LNCaP clone FGC (cell line): ENCODE data around the gene MRPS9.
A peak's percentile ranks its signal among the peaks of the same experiment; 100 is the strongest.

ENCODE experiments used
- DNase-seq: peaks from one replicate; pipeline ENCODE4 v3.0.0-alpha.2; 2011; ENCODE audit warnings: low read depth
- H3K4me3 ChIP-seq: 2 replicates; pipeline ENCODE4 v1.5.1; 2011; ENCODE audit warnings: mild to moderate bottlenecking, low read depth, low read length, control low read depth
- CTCF ChIP-seq: IDR thresholded peaks from 2 replicates; pipeline ENCODE4 v1.5.1; 2012; ENCODE audit warnings: mild to moderate bottlenecking; ENCODE audit not compliant: control insufficient read depth, insufficient read depth; ENCODE audit errors: extremely low read depth

The MRPS9 gene

GRCh38 chr2:105104208-105104731, 66.4 kb downstream of the MRPS9 start:
- TF ChIP-seq CTCF = no peak
- no peak overlapping the region for H3K4me3 ChIP-seq
- no peak for DNase-seq

DNA sequence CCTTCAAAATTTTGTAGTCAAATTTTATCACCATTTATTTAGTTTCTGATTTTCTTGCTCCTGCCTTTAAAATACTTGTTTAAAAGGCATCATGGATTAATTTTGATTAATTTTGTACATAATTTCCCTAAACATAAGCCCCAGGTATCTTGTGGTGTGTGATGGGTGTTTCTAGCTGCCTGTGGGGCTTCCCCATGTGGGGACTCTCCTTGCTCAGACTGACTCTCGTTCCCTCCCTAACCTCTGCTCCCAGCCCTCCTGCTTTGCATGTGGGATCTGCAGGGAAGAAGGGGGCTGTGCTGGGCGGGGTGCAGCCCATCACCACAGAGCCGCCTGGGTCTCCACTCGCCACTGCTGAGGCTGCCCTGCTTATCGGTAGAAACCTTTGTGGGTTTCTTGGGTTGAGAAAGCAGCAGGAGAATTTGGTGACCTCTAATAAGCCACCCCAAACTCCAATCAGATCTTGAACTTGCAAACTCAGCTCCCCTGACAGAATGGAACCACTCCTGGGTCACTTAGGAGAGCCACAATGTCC, 72.5 kb downstream of the MRPS9 start:
- TF ChIP-seq CTCF = no peak
- no peak for DNase-seq
- no peak overlapping the region for H3K4me3 ChIP-seq

GRCh38 chr2:105111365-105112150, 73.7 kb downstream of the MRPS9 start:
- no peak for DNase-seq
- no peak for TF ChIP-seq CTCF
- H3K4me3 ChIP-seq = no peak overlapping the region

DNA sequence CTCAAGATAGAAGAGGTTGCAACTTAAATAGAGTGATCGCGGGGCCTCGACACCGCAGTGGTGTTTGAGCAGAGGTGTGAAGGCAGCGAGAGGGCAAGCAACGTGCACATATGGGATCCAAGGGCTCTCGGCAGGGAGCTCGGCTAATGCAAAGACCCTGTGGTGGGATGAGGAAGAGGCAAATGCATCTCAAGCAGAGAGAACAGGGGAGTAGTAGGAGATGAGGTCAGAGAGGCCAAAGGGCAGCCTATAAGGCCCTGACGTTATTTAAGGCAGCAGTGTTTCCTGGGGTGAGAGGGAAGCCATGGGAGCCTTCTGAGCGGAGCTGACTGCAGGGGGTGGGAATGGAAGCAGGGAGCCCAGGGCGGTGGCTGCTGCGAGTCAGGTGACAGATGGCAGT, 74.5 kb downstream of the MRPS9 start:
- DNase-seq = no peak
- H3K4me3 ChIP-seq = no peak overlapping the region
- no peak for TF ChIP-seq CTCF

DNA sequence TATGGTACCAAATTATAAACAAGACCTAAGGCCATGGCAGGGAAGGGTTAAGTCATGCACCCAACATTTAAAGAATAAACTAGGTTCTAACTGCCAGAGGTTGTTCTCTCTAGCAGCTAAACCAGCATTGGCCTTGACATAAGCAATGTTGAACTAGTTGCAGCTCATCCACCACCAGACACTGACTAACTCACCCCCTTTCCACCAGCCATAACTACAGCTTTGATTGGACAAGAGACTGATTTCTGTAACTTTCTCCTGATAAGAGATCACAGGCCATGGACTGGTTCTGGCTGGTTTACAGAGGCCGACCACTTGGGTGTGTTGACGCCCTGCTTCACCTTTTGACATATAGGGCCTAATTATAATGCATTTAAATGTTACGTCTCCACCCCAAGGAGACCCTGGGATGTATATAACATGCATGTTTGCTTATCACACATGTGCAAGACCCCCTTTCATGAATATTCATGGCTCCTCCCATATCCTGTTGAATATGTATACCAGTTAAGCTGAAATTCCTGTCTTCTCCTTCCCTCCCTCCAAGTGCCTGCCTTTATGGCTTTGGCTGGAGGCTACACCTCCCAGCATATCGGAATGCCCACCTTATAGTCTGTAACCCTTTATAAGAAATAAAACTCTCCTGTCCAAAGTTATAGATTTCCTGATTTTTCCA, 75.9 kb downstream of the MRPS9 start:
- H3K4me3 ChIP-seq = no peak overlapping the region
- no peak for TF ChIP-seq CTCF
- DNase-seq = no peak

GRCh38 chr2:105114551-105114950, 76.7 kb downstream of the MRPS9 start:
- peak; percentile 63 for TF ChIP-seq CTCF
- DNase-seq = no peak
- no peak overlapping the region for H3K4me3 ChIP-seq

DNA sequence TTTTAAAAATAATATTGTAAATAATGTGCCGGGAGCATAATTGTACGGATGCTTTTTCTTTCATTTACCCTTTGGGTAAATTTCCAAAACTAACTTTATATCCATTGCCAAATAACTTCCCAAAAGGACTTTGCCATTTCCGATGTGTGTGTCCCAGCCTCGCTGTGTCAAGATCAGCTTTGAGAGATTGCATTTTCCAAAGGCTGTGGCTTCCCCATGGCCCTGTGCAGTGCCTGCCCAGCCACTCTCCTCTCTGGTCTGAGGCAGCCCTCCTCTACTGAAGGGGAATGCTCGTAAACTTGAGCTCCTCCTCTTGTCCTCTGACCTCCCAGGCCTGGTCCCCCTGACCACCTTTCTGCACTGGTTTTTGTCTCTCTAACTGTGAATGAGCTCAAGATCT, 78.5 kb downstream of the MRPS9 start:
- no peak for DNase-seq
- TF ChIP-seq CTCF = no peak
- H3K4me3 ChIP-seq = no peak overlapping the region
